Measurements from ENCODE around the gene BMP8A. TPM values are rescaled to one million over a fixed set of nuclear protein-coding genes. Genes with fewer than 3 reads are reported as not detected.

The BMP8A gene
- total and polyA plus RNA-seq, 2 experiments from 2014 or later: 1.2 to 2.8 TPM

DNA sequence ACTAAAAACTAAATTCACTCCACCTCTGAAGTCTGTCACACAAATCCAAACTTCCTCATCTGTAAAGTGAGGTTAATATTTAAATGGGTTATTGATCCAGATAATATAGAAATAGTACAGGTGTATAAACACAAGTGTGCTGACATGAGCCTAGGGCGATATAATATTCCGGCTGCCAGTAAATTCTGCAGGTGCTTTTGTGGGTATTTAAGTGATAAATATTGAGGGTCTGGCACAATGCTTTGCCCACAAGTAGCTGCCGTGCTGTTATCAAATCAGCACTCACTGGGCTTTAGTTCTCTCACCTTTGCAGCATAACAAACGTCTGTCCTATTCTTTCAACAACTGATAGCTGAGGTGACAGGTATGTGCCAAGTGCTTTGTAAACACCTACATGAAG, 77.6 kb downstream of the BMP8A start:
- H3K79me2 ChIP-seq: peaks cover 90% of the 10 kb centered on the region
- H3K36me3 ChIP-seq (replicated peaks; ENCODE audit: insufficient read depth, low read depth): peaks cover 14% of the 10 kb centered on the region
- H3K9me3 ChIP-seq (ENCODE audit: low read depth): no peaks in the 10 kb centered on the region
- H3K27ac ChIP-seq: no peak overlapping the region
- H3K4me2 ChIP-seq: no peak overlapping the region
- WGBS (ENCODE audit: low lambda C conversion rate, missing lambda C conversion rate): 73% methylated on average over 4 of the region's 4 CpGs
- H3K4me3 ChIP-seq: no peak overlapping the region
- TF ChIP-seq, protein P1, sequence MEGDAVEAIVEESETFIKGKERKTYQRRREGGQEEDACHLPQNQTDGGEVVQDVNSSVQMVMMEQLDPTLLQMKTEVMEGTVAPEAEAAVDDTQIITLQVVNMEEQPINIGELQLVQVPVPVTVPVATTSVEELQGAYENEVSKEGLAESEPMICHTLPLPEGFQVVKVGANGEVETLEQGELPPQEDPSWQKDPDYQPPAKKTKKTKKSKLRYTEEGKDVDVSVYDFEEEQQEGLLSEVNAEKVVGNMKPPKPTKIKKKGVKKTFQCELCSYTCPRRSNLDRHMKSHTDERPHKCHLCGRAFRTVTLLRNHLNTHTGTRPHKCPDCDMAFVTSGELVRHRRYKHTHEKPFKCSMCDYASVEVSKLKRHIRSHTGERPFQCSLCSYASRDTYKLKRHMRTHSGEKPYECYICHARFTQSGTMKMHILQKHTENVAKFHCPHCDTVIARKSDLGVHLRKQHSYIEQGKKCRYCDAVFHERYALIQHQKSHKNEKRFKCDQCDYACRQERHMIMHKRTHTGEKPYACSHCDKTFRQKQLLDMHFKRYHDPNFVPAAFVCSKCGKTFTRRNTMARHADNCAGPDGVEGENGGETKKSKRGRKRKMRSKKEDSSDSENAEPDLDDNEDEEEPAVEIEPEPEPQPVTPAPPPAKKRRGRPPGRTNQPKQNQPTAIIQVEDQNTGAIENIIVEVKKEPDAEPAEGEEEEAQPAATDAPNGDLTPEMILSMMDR (IDR thresholded peaks at IDR 0.05; ENCODE audit: poor library complexity): no peak
- no peak for DNase-seq (ENCODE audit: low spot score)
- H3K4me1 ChIP-seq (ENCODE audit: insufficient read depth): peaks cover 32% of the 10 kb centered on the region
- peaks cover 74% of the 10 kb centered on the region for H4K20me1 ChIP-seq (ENCODE audit: insufficient read depth, poor library complexity, severe bottlenecking)
- H3K27me3 ChIP-seq: no peaks in the 10 kb centered on the region
- no peak overlapping the region for H2AFZ ChIP-seq
- no peaks in the 10 kb centered on the region for H3K9me2 ChIP-seq (replicated peaks; ENCODE audit: insufficient read depth)

DNA sequence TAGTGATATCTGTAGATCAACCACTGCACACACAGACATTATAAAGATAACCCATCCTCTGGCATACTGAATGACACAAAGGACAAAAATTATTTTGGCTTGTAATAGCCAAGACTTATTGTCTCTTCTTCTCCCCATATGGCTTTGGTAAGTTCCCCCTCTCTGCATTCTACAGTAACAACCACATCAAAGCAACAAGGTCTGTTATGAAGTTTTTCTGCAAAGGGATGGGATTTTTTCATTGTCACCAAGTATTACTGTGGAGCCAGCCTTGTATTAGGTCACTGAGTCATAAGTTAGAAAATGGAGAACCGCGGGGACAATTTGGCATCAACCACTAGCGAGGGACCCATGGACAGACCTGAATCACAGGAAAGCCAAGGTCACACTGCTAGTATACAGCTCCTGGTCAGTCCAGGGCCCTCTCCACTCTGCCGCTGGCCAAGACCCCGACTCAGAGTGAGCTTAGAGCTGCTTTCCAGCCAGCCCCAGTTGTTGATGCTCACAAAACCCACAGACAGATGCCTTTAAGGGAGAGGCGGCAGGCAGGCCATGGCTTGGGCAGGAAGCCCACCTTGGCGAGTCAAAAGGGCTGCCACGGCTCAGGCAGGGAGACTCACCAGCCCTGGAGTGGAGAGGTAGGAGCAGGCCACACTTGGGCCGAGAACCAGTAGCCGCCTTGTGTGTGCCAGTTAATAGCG, 79.2 kb downstream of the BMP8A start:
- Histone ChIP-seq H3K4me2 (no peak overlapping the region), H3K9me3 (ENCODE audit: low read depth) (no peaks in the 10 kb centered on the region), H2AFZ (no peak overlapping the region), H3K36me3 (replicated peaks; ENCODE audit: insufficient read depth, low read depth) (peaks cover 10% of the 10 kb centered on the region), H3K4me1 (ENCODE audit: insufficient read depth) (peaks cover 38% of the 10 kb centered on the region), H3K27ac (no peak overlapping the region), H3K4me3 (no peak overlapping the region), H3K27me3 (no peaks in the 10 kb centered on the region), H4K20me1 (ENCODE audit: insufficient read depth, poor library complexity, severe bottlenecking) (peaks cover 83% of the 10 kb centered on the region), H3K79me2 (peaks cover 90% of the 10 kb centered on the region), H3K9me2 (replicated peaks; ENCODE audit: insufficient read depth) (no peaks in the 10 kb centered on the region)
- TF ChIP-seq EZH2 (IDR thresholded peaks at IDR 0.05; ENCODE audit: borderline replicate concordance): no peak
- DNase-seq (ENCODE audit: low spot score): no peak
- 98% methylated on average over 11 of the region's 11 CpGs for WGBS (ENCODE audit: low lambda C conversion rate, missing lambda C conversion rate)

DNA sequence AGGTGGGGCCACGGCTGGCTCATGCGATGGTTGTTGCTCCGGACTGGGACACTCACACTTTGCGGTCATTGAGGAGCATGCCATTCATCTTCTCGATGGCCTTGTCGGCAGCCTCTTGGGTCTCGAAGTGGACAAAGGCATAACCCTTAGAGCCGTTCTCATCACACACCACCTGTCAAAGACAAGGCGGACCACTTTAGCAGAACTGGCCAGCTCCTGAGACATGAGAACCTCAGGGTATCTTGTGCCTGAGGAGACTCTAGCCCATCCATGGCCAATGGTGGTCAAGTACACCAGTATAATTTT, 79.7 kb downstream of the BMP8A start:
- Histone ChIP-seq H3K36me3 (replicated peaks; ENCODE audit: insufficient read depth, low read depth) (peaks cover 10% of the 10 kb centered on the region), H3K9me2 (replicated peaks; ENCODE audit: insufficient read depth) (no peaks in the 10 kb centered on the region), H3K4me2 (no peak overlapping the region), H3K4me1 (ENCODE audit: insufficient read depth) (peaks cover 36% of the 10 kb centered on the region), H3K27ac (no peak overlapping the region), H4K20me1 (ENCODE audit: insufficient read depth, poor library complexity, severe bottlenecking) (peaks cover 82% of the 10 kb centered on the region), H3K9me3 (ENCODE audit: low read depth) (no peaks in the 10 kb centered on the region), H2AFZ (no peak overlapping the region), H3K79me2 (peaks cover 90% of the 10 kb centered on the region), H3K4me3 (no peak overlapping the region), H3K27me3 (no peaks in the 10 kb centered on the region)
- WGBS (ENCODE audit: low lambda C conversion rate, missing lambda C conversion rate): 95% methylated on average over 9 of the region's 9 CpGs
- TF ChIP-seq EZH2phosphoT487 (IDR thresholded peaks at IDR 0.05; ENCODE audit: low read depth, severe bottlenecking, unreplicated experiment): no peak
- TF ChIP-seq EZH2 (IDR thresholded peaks at IDR 0.05; ENCODE audit: borderline replicate concordance): no peak
- DNase-seq (ENCODE audit: low spot score): no peak

DNA sequence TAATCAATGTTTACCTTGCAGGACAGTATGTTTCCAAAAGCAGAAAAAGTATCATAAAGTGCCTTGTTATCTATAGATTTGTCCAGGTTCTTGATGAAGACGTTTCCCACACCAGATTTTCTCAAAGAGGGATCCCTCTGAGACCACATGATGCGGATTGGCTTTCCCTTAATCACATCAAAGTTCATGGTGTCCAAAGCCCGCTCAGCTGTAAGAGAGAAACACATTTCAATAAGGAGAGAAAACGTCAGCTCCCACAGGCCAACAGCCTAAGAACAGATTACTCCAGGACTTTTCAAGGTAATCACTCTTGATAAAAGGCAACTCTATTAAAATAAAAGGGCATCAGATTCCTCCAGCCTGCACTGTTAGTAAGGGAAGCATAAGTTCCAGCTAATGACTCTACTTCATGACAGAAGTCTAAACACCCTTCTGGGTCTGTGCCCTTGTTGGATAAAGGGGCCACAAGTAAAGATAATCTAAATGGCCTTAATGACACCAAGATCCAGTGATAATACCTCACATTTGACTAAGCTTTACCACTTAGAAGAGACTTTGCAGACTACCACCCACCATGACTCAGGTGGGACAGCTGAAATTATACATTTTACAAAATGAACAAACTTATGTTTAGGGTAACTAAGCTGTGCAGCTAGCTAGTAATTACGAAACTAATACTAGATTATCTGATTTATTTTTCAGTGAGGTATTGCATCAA, 81.1 kb downstream of the BMP8A start:
- H3K36me3 ChIP-seq (replicated peaks; ENCODE audit: insufficient read depth, low read depth): peaks cover 10% of the 10 kb centered on the region
- no peaks in the 10 kb centered on the region for H3K27me3 ChIP-seq
- no peak overlapping the region for H2AFZ ChIP-seq
- H3K9me2 ChIP-seq (replicated peaks; ENCODE audit: insufficient read depth): no peaks in the 10 kb centered on the region
- H3K27ac ChIP-seq: no peak overlapping the region
- H3K4me2 ChIP-seq: peak overlapping the region; percentile 98
- H3K9me3 ChIP-seq (ENCODE audit: low read depth): no peaks in the 10 kb centered on the region
- no peak for DNase-seq (ENCODE audit: low spot score)
- H4K20me1 ChIP-seq (ENCODE audit: insufficient read depth, poor library complexity, severe bottlenecking): peaks cover 71% of the 10 kb centered on the region
- H3K4me3 ChIP-seq: no peak overlapping the region
- 71% methylated on average over 5 of the region's 5 CpGs for WGBS (ENCODE audit: low lambda C conversion rate, missing lambda C conversion rate)
- H3K79me2 ChIP-seq: peaks cover 86% of the 10 kb centered on the region
- peaks cover 25% of the 10 kb centered on the region for H3K4me1 ChIP-seq (ENCODE audit: insufficient read depth)
- TF ChIP-seq, protein P1 (IDR thresholded peaks at IDR 0.05; ENCODE audit: poor library complexity): no peak
- no peak for TF ChIP-seq EZH2phosphoT487 (IDR thresholded peaks at IDR 0.05; ENCODE audit: low read depth, severe bottlenecking, unreplicated experiment)
- no peak for TF ChIP-seq EZH2 (IDR thresholded peaks at IDR 0.05; ENCODE audit: borderline replicate concordance)
